Measurements from ENCODE around the gene ERMP1.

The ERMP1 gene

GRCh38 chr9:5838884-5839571 lies 6.1 kb upstream of the ERMP1 start:
- TF ChIP-seq, protein P1, sequence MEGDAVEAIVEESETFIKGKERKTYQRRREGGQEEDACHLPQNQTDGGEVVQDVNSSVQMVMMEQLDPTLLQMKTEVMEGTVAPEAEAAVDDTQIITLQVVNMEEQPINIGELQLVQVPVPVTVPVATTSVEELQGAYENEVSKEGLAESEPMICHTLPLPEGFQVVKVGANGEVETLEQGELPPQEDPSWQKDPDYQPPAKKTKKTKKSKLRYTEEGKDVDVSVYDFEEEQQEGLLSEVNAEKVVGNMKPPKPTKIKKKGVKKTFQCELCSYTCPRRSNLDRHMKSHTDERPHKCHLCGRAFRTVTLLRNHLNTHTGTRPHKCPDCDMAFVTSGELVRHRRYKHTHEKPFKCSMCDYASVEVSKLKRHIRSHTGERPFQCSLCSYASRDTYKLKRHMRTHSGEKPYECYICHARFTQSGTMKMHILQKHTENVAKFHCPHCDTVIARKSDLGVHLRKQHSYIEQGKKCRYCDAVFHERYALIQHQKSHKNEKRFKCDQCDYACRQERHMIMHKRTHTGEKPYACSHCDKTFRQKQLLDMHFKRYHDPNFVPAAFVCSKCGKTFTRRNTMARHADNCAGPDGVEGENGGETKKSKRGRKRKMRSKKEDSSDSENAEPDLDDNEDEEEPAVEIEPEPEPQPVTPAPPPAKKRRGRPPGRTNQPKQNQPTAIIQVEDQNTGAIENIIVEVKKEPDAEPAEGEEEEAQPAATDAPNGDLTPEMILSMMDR (IDR thresholded peaks at IDR 0.05) = no peak
- H3K4me3 Mint-ChIP-seq = no peak overlapping the region
- no peak for DNase-seq

DNA sequence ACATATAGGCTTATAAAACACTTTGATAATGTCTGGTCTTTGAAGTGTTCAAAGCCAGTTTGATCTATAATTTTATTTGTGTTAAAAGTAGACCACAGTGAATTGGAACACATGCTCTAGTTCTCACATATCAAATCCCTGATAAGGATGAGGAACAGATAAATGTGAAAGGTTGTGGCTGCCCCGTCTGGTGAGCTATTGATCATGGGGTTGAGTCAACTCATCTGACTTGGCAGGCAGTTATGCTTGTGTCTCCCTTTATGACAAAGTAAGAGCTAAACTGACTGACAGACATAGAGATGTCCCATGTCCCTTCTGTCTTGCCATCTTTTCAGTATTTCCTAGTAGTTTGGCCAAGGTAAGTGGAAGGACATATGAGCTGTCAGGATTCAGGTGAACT lies 2.9 kb upstream of the ERMP1 start:
- no peaks in the 10 kb centered on the region for H3K9me3 Mint-ChIP-seq
- H3K36me3 Mint-ChIP-seq (ENCODE audit: low read depth) = peaks cover 4% of the 10 kb centered on the region
- no peak overlapping the region for H3K4me3 Mint-ChIP-seq
- TF ChIP-seq, protein P1 (IDR thresholded peaks at IDR 0.05) = no peak
- H3K4me1 Mint-ChIP-seq = peaks cover 40% of the 10 kb centered on the region
- H3K27ac Mint-ChIP-seq = no peak overlapping the region
- no peak for DNase-seq
- H3K27me3 Mint-ChIP-seq (ENCODE audit: low read depth, poor library complexity) = peaks cover 25% of the 10 kb centered on the region

More at GRCh38 chr9:5838884-5839571, 6.1 kb upstream of the ERMP1 start:
- Mint-ChIP-seq H3K4me1 (peaks cover 36% of the 10 kb centered on the region), H3K27ac (no peak overlapping the region), H3K27me3 (ENCODE audit: low read depth, poor library complexity) (peaks cover 10% of the 10 kb centered on the region), H3K9me3 (peaks cover 10% of the 10 kb centered on the region), H3K36me3 (ENCODE audit: low read depth) (peaks cover 5% of the 10 kb centered on the region)

GRCh38 chr9:5834214-5834613 lies 1.3 kb upstream of the ERMP1 start:
- Mint-ChIP-seq H3K4me1 (peaks cover 31% of the 10 kb centered on the region), H3K9me3 (no peaks in the 10 kb centered on the region), H3K4me3 (peak overlapping the region; percentile 67), H3K27me3 (ENCODE audit: low read depth, poor library complexity) (peaks cover 23% of the 10 kb centered on the region), H3K27ac (no peak overlapping the region), H3K36me3 (ENCODE audit: low read depth) (peaks cover 4% of the 10 kb centered on the region)
- TF ChIP-seq, protein P1 (IDR thresholded peaks at IDR 0.05) = no peak
- DNase-seq = no peak

DNA sequence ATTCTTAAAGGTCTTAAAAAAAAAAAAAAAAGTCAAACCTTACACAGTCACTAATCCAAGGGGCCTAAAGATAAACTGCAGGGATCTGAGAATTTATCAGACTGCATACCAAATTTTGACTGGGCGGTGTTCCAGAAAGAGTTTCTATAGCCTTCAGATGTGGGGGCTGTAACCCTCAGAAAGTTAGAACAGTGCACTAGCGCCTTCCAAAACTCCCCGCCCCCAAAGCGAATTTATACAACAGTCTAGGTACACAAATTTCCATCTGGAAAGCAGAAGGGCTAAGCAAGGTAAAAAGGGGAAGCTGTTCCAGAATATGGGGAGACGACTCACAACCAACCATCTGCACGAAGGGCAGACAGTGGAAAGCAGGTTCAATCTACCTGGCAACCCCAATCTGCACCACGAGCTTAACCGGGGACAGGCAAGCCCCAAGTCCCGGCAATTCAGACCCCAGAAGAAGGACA lies 813 bp downstream of the ERMP1 start:
- Mint-ChIP-seq H3K9me3 (no peaks in the 10 kb centered on the region), H3K4me3 (peak overlapping the region; percentile 93), H3K36me3 (ENCODE audit: low read depth) (peaks cover 9% of the 10 kb centered on the region), H3K27me3 (ENCODE audit: low read depth, poor library complexity) (peaks cover 23% of the 10 kb centered on the region), H3K4me1 (peaks cover 28% of the 10 kb centered on the region), H3K27ac (no peak overlapping the region)
- TF ChIP-seq, protein P1 (IDR thresholded peaks at IDR 0.05) = no peak
- DNase-seq = no peak

GRCh38 chr9:5825895-5826622 lies 6.9 kb downstream of the ERMP1 start:
- H3K27ac Mint-ChIP-seq = peak overlapping the region; percentile 12
- peaks cover 2% of the 10 kb centered on the region for H3K27me3 Mint-ChIP-seq (ENCODE audit: low read depth, poor library complexity)
- TF ChIP-seq, protein P1 (IDR thresholded peaks at IDR 0.05) = no peak
- peaks cover under 1% of the 10 kb centered on the region for H3K4me1 Mint-ChIP-seq
- H3K9me3 Mint-ChIP-seq = no peaks in the 10 kb centered on the region
- H3K36me3 Mint-ChIP-seq (ENCODE audit: low read depth) = peaks cover 7% of the 10 kb centered on the region
- no peak overlapping the region for H3K4me3 Mint-ChIP-seq
- DNase-seq = no peak

Data from nephron progenitor cell (in vitro differentiated cells).